HG03460 (cell line): ENCODE data around the gene MLST8.
"Not testable (repeated sequence)": the region's sequence is repeated elsewhere in the genome, so short reads cannot be mapped to it uniquely, and the experiment has no call there.

Experiments
- ATAC-seq: cut with Tn5 transposase; IDR thresholded peaks from one replicate; pipeline ENCODE4 v1.9.1; 2021; ENCODE audit not compliant: unreplicated experiment

MLST8 gene

DNA sequence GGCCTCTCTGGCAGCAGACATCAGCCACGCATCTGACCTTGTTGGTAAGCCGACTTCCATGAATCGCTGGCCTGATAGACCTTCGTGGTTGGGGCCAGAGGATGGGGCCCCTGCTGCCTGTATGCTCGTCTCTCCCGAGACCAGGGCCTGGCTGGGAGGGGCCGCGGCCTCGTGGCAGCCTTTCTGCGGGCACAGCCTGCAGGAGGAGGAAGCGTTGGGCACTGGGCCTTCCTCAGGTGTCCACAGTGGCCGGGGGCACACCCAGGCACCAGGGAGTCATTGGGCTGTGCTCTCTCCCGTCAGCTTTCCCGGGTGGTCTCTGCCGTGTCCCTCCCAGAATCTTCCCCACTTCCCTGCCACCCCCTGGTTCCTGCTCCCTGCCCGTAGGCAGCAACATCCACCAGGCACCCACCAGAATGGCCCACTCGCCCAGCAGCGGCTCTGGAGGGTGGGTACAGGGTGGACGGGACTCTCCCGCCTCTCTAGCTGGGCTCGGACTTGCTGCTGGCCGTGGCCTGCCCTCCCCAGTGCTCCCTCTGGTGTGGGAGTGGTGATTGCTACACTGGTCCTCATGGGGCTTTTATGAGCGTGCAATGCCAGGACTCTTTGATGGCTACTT, 24.5 kb downstream of the MLST8 start:
- ATAC-seq: no peak

DNA sequence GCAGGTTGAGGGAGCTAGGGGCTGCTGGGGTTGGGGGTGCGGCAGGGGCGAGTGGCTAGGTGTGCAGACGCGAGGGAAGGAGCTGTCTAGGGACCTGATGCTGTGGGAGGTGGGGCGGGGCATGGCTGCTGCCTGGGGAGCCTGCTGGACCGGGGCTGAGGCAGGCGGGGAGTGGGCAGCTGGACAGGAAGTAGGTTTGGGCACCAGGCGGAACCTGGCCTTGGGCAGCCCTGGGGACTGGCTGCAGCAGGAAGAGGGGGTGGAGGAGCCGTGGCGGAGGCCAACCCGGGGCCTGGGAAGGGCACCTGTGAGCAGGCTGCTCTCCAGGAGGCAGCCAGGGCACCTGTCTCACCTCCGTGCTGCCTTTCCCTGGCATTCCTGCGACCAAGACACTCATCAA, 25.1 kb downstream of the MLST8 start:
- no peak for ATAC-seq

DNA sequence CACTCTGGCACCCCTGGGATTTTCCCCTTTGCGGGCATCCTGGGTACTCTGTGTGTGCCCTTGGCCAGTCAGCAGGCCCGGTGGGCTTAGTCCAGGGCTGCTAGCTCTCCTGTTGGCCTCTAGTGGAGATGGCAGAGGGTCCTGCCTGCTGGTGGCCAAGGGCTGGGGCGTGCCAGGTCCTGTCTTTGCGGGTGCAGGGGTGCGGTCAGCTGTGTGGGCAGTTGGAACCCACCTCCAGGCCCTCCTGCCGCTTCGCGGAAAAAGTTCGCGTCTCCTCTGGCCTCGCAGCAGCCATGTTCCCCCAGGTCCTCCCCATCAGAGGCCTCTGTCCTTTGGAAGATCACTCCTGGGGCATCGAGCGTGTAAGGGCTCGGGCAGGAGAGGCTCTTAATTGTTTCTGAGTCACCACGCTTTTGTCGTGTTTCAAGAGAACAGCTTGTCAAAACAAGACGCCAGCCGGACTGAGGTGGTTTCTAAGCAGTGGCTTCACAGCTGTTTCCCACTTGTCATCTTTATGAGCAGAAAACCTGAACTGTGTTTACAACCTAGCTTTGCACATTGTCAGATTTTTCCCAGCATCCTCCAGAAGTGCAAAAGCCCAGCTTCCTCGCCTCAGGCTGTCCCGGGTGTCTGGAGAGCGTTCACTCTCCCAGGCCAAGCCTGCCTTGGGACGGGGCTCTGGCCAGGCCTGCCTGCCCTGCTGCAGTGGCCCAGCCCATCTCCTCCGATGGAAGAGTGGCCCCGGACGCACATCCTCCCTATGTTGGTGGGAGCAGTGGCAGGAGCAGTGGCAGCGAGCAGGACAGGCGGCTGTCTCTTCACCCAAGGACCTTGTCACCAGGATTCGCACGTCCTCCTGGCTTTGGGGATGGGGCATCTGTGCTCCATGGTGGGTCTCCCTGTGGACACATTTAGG, 26.0 kb downstream of the MLST8 start:
- no peak for ATAC-seq

DNA sequence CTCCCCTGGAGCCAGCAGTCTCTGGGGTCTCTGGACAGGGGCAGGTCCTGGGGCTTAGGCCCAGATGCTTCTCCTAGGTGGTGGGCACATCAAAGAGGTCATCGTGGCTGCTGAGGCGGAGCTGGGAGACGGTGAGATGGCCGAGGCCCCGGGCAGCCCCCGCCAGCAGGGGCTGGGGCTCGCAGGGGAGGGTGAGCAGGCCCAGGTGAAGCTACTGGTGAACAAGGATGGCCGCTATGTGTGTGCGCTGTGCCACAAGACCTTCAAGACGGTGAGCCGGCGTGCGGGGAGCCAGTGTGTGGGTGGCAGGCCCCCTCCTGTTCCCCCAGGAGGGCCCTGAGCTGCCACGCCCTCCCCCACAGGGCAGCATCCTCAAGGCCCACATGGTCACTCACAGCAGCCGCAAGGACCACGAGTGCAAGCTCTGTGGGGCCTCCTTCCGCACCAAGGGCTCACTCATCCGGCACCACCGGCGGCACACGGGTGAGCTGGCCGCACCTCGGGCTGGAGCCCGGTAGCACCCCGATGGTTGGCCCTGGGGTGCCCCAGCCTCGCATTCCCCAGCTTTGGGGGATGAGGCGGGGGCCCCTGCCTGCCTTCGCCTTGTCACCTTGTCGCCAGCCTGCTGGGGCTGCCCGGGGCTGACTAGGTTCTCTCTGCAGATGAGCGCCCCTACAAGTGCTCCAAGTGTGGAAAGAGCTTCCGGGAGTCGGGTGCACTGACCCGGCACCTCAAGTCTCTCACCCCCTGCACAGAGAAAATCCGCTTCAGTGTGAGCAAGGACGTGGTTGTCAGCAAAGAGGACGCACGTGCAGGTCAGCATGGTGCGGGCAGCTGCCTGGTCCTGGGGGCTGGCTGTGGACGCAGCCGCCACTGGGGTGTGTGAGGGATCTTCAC, 27.1 kb downstream of the MLST8 start:
- ATAC-seq: no peak

DNA sequence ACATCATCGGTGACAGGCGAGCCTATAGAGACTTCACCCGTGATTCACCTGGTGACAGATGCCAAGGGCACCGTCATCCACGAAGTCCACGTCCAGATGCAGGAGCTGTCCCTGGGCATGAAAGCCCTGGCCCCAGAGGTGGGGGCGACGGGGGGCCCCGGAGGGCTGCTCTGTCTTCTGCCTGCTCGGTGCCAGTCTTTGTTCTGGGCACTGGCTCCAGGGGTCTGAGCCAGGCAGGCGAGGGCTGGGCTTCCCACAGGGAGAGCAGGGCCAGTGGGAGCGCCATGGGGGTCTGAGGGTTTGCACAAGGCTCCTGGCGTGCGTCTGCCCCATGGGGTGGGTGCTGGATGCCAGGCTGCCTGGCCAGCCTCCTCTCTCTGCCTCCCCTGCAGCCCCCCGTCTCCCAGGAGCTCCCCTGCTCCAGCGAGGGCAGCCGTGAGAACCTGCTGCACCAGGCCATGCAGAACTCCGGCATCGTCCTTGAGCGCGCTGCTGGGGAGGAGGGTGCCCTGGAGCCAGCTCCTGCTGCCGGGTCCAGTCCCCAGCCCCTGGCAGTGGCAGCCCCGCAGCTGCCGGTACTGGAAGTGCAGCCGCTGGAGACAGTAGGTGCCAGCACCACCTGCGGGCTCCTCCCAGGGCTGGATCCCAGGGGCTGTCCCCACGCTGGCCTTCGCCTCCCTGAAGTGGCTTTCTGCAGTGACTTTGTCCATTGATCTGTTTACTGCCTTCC, 28.0 kb downstream of the MLST8 start:
- ATAC-seq: no peak

DNA sequence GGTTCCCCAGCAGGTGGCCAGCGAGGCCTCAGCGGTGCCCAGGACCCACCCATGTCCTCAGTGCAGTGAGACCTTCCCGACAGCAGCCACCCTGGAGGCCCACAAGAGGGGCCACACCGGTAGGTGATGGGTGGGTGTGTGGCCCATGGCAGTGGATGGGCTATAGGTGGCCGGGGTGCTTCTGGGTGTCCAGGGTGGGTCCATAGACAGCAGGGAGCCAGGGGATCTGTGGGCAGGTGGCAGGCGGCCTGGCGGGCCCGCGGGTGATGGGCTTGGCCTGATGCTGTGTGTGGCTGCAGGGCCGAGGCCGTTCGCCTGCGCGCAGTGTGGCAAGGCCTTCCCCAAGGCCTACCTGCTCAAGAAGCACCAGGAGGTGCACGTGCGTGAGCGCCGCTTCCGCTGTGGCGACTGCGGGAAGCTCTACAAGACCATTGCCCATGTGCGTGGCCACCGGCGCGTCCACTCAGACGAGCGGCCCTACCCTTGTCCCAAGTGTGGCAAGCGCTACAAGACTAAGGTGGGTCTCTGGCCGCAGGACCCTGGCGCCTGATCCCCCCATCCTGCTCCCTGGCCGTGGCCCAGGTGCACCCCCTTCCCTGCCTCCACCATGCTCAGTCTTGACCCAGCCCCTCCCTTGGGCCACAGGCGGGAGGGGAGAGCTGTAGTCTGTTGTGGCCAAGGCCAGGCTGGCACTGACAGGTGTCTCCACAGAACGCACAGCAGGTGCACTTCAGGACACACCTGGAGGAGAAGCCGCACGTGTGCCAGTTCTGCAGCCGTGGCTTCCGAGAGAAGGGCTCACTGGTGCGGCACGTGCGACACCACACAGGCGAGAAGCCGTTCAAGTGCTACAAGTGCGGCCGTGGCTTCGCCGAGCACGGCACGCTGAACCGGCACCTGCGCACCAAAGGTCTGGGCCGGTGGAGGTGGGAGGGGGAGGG, 28.9 kb downstream of the MLST8 start:
- no peak for ATAC-seq

DNA sequence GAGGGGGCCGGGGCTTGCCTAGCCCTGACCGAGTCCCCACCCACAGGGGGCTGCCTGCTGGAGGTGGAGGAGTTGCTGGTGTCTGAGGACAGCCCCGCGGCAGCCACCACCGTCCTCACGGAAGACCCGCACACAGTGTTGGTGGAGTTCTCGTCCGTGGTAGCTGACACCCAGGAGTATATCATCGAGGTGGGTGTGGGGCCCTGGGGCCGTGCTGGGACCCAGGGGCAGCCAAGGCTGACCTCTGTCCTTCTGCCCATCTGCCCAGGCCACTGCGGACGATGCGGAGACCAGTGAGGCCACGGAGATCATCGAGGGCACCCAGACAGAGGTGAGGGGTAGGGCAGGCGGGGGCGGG, 29.5 kb downstream of the MLST8 start:
- no peak for ATAC-seq

DNA sequence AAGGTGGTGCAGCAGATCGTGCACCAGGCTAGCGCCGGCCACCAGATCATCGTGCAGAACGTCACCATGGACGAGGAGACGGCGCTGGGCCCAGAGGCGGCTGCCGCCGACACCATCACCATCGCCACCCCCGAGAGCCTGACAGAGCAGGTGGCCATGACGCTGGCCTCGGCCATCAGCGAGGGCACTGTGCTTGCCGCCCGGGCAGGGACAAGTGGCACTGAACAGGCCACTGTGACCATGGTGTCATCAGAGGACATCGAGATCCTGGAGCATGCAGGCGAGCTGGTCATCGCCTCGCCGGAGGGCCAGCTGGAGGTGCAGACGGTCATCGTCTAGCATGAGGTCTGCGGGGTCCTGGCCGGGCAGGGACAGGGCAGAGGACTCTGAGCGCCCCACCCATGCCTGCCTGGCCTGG, 30.0 kb downstream of the MLST8 start:
- no peak for ATAC-seq

DNA sequence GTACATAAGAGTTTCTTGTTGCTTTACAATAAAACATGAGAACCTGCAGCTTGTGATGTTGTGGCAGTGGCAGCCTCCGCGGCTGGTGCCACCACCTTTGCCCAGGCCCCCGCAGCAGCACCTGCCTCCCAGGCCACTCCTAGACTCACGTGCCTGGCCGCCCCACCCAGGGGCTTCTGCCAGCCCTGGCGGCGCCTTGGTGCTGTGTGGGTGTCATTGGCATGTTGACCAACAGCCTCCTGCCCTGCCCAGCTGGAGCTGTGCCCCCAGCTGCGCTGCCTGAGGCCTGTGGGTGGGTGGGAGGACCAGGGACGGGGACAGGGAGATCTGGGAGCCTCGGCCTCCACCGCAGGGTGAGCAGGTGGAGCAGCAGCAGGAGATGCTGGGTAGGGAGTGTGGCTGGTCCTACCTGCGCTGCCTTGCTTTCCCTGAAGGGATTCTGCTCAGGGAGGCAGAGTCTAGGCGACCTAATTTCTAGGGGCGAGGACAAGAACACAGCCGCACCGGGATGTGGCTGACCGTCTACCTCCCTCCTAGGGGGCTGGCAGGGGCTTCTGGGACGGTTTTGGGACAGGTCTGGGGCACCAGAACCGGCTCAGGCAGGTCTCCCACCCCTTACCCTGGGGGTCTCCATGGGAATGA, 30.6 kb downstream of the MLST8 start:
- ATAC-seq: no peak

DNA sequence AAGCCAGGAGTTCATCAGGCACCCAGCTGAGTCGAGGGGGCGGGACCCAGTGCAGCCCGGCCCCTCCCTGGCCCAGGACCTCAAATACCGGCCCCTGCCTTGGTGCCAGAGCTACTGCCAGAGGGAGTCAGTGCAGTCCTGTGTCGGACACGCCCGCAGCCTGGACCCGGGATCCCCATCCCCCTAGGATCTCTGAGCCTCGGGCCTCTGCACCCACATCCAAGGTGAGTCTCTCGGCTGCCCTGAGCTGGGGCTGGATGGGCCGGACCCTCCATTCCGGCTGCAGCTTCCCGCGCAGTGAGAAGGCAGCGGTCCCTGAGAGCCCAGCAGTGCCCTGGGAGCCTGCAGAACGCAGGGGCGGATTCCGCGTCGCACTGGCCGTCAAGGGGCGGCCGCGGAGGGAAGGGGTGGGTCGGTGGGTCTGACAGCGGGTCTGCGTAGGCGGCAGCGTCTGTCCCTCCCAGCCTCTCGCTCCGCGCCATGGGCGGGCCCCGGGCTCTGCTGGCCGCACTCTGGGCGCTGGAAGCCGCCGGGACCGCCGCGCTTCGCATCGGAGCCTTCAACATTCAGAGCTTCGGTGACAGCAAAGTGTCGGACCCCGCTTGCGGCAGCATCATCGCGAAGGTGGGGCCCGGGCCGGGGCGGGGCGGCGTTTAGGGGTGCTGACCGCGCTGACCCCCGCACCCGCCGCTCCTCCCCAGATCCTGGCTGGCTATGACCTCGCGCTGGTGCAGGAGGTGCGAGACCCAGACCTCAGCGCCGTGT, 31.3 kb downstream of the MLST8 start, which contains the start of gene DNASE1L2:
Gene DNASE1L2, plus strand, starts transcription at position 108 of the 765 bp plus-strand sequence. Its CDS starts 373 bp downstream, at position 481.
- ATAC-seq: no peak

DNA sequence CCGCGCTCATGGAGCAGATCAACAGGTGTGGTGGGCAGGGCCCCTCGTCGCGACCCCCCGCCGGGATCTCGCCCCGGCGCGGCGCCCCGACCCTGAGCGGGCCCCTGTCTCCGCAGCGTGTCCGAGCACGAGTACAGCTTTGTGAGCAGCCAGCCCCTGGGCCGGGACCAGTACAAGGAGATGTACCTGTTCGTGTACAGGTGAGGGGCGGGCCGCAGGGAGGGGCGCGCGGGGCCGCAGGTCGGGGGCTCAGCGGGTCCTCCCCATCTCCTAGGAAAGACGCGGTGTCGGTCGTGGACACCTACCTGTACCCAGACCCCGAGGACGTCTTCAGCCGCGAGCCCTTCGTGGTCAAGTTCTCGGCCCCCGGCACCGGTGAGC, 31.8 kb downstream of the MLST8 start:
- ATAC-seq: no peak

DNA sequence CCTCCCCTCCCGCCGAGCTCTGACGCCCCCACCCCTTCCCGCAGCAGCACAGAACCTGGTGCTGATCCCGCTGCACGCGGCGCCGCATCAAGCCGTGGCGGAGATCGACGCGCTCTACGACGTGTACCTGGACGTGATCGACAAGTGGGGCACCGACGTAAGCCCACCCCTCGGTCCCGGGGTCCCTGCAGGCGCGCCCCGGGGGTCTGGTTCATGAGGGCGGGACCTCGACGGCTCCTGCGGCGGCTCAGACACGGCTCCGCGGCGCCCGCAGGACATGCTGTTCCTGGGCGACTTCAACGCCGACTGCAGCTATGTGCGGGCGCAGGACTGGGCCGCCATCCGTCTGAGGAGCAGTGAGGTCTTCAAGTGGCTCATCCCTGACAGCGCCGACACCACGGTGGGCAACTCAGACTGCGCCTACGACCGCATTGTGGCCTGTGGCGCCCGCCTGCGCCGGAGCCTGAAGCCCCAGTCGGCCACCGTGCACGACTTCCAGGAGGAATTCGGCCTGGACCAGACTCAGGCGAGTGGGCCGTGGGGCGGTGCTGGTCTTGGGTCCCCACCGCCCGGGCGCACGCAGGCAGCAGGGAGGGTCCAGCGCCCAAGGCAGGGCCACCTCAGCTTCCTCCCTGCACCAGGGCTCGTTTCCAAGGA, 32.4 kb downstream of the MLST8 start:
- ATAC-seq: no peak

DNA sequence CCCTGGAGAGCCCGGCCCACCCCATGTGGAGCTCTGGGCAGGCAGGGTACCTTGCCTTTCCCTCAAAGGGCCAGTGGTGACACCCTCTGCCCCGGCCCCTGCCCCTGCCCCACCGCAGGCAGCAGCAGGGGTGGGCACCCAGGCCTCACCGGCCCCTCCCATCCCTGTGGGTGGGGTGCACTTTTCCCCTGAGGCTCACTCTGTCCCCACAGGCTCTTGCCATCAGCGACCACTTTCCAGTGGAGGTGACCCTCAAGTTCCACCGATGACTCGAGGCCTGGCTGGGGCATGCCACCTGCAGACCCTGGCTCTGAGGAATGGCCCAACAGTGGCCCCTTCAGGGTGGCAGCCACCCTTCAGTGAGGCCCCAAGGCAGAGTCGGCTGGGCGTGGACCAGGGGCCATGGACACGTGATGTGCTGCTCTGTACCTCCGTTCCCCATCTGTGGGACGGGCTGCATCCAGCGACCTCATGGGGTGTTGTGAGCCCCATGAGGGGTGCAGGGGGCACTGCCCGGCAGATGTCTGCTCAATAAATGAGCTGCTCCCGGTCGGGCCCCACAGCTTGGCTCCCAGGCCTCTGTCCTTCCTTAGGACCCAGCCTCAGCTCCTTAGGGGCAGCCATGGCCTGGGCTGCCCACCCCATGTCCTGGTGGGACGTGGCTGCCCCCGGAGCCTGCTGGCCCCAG, 33.0 kb downstream of the MLST8 start:
- ATAC-seq: no peak

DNA sequence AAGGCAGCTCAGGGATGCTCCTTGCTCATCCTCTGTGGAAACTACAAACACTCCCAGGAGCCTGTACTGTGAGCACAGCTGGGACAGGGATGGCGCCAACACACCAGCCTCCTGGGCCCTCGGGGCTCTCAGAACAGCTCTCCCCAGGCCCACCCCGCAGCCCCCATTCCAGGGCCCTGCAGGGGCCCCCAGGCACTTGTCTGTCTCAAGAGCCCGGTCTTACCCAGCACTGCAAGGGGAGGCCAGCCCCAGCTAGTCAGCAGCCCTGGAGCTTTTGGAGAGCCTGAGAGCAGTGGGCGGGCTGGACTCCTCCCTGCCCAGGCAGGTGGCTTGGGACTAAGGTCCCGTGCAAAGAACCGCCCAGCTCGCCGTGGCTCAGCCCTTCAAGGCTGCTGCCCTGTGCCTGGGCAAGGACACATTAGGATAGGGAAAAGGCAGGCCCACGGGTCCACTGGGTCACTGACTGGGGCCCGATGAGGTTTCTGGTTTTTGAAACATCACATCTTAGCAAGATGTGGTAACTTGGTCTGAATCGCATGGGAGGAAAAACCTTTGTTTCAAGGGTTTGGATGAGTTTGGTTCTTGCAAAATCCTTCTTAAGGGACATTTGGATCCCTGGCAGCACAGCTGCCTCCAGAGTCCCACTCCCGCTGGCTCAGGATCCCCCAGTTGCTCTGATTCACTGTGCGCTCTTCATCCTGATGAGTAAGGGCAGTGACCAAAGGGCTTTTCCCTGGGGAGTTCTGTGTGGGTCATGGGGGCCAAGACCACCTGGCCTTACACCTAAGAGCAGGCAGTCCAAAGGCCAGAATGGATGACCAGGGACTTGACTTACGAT, 33.8 kb downstream of the MLST8 start:
- ATAC-seq: no peak

DNA sequence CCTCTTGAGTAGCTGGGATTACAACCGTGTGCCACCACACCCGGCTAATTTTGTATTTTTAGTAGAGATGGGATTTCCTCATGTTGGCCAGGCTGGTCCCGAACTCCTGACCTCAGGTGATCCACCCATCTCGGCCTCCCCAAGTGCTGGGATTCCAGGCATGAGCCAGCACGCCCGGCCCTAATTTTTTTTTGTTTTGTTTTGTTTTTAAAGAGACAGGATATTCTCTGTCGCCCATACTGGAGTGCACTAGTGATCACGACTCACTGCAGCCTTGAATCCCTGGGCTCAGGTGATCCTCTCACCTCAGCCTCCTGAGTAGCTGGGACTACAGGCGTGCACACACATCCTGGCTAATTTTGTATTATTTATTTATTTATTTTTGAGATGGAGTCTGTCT, 35.1 kb downstream of the MLST8 start:
- not testable (repeated sequence) for ATAC-seq

DNA sequence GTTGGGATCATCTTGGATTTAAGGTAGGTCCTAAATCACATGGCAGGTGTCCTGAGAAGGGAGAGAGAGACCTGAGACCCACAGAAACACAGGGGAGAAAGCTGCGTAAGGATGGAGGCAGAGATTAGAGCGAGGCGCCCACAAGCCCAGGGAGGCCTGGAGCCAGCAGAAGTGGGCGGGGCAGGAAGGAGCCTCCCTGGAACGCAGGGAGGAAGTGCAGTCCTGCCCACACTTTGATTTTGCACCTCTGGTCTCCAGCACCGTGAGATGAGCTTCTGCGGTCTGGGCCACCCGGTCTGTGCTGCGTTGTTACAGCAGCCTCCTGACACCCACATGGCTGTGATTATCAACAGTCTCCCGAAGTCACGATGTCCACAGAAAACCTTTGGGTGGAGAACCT, 37.3 kb downstream of the MLST8 start:
- ATAC-seq: no peak
